ENCODE results near the gene ACE. TPM values are rescaled to one million over a fixed set of nuclear protein-coding genes. Genes with fewer than 3 reads are reported as not detected.
A peak's percentile ranks its signal among the peaks of the same experiment; 100 is the strongest.

Gene ACE
- total and polyA plus RNA-seq, 2 donors from 2014 or later = 4.3 to 12.9 TPM

DNA sequence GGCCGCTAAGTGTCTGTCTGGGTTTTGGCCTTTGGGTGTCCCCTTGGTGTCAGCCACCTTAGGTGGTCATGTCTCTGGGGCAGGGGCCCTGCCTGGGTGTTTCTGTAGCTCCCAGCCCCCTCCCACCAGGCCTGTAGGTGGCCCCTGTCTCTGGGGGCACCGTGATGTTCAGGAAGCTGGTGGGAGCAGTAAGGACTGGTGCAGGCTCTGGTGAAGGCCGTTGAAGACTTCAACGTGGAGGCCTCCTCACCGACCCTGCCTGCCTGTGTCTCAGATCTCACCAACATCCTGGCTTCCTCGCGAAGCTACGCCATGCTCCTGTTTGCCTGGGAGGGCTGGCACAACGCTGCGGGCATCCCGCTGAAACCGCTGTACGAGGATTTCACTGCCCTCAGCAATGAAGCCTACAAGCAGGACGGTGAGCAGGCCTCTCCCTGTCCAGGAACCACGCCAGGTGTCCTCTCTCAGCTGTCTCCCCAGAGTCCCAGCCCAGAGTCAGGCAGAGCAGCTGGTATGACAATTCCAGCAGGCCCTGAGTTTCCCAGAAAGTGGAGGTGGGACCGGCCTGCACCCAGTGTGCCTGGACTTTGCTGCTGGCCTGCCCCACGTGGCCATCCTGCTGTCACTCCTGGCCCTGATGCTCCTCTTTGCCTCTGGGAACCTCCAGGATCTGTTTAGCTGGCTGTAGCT is 2.8 kb downstream of the ACE start:
- DNase-seq (peak in 2 of 5 donors; percentile 40 to 52), FAIRE-seq (no peak)
- H3K27ac ChIP-seq (ENCODE audit: low read depth in 2 of 2, low read length in 2 of 2) = no peak overlapping the region
- H3K27me3 ChIP-seq (ENCODE audit: control insufficient read depth, insufficient read depth, low read length) = peaks cover 4% of the 10 kb centered on the region
- H3K36me3 ChIP-seq (ENCODE audit: control insufficient read depth in 2 of 3, insufficient read depth in 3 of 3, low read length in 3 of 3) = peaks cover 0 to 3% (median 0%) of the 10 kb centered on the region in 3 donors
- H3K4me1 ChIP-seq (ENCODE audit: control insufficient read depth in 2 of 3, insufficient read depth in 2 of 3, low read depth in 1 of 3, low read length in 3 of 3) = peaks cover 0 to 12% (median 3%) of the 10 kb centered on the region in 3 donors
- intact Hi-C loops (cut with DNase I) = no loop called here
- H3K9ac ChIP-seq (ENCODE audit: low read length in 3 of 3) = no peak overlapping the region
- H3K4me3 ChIP-seq (ENCODE audit: low read length in 3 of 3) = no peak overlapping the region
- no peaks in the 10 kb centered on the region for H3K9me3 ChIP-seq (ENCODE audit: control insufficient read depth in 2 of 3, insufficient read depth in 1 of 3, low read length in 3 of 3)
- TF ChIP-seq CTCF (IDR thresholded peaks at IDR 0.05; ENCODE audit: borderline replicate concordance, extremely low read depth, insufficient read depth) = no peak

DNA sequence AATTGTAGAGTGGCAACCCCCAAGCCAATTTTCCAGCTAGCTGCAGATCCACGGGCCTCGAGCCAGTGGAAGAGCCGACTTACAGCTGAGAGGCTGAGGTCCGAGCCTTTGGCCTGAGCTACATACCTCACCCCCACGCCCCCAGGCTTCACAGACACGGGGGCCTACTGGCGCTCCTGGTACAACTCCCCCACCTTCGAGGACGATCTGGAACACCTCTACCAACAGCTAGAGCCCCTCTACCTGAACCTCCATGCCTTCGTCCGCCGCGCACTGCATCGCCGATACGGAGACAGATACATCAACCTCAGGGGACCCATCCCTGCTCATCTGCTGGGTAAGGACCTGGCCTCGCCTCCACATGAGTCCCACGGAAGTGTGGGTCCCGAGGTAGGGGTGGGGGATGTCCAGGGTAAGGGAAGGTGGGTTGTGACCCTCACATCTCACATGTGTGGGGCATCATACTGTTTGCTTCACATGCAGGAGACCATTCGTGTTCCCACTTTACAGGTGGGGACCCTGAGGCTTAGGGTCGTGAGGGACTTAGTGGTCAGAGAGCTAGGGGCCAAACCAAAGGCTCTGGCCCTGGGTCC is 3.4 kb downstream of the ACE start:
- Histone ChIP-seq H3K9ac (ENCODE audit: low read length in 3 of 3) (no peak overlapping the region), H3K27me3 (ENCODE audit: control insufficient read depth, insufficient read depth, low read length) (peaks cover 4% of the 10 kb centered on the region), H3K9me3 (ENCODE audit: control insufficient read depth in 2 of 3, insufficient read depth in 1 of 3, low read length in 3 of 3) (no peaks in the 10 kb centered on the region), H3K36me3 (ENCODE audit: control insufficient read depth in 2 of 3, insufficient read depth in 3 of 3, low read length in 3 of 3) (peaks cover 0 to 3% (median 0%) of the 10 kb centered on the region in 3 donors), H3K27ac (ENCODE audit: low read depth in 2 of 2, low read length in 2 of 2) (no peak overlapping the region), H3K4me3 (ENCODE audit: low read length in 3 of 3) (no peak overlapping the region), H3K4me1 (ENCODE audit: control insufficient read depth in 2 of 3, insufficient read depth in 2 of 3, low read depth in 1 of 3, low read length in 3 of 3) (peaks cover 0 to 12% (median 3%) of the 10 kb centered on the region in 3 donors)
- intact Hi-C loops (cut with DNase I) = no loop called here
- no peak for TF ChIP-seq CTCF (IDR thresholded peaks at IDR 0.05; ENCODE audit: borderline replicate concordance, extremely low read depth, insufficient read depth)
- no peak for FAIRE-seq
- DNase-seq = peak in 1 of 5 donors; percentile 38

DNA sequence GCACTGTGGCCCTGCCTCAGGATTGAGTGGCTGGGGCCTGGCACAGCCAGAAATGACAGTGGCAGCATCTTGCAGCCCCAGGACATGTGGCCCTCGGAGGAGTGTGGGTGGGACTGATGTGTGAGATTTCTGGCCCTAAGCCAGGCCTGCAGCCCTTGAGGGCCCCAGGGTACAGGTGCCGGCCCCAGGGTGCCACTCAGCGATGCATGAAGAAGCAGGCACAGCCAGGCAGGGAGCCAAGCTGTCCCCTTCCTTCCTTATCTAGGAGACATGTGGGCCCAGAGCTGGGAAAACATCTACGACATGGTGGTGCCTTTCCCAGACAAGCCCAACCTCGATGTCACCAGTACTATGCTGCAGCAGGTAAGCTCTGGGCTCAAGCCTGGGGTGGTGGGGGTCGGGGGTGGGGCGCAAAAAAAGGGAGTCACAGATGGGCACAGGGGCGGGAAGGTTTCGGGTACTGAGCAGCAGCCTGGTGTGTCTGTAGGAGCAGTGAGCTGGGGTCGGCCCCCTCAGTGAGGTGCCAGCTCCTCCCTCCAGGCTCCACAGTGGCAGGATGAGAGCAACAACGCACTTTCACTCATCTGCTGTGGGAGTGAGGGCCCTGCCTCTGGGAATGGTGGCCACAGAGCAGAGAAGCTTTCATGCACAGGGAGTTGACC is 4.1 kb downstream of the ACE start:
- H3K27ac ChIP-seq (ENCODE audit: low read depth in 2 of 2, low read length in 2 of 2) = no peak overlapping the region
- peaks cover 0 to 12% (median 3%) of the 10 kb centered on the region in 3 donors for H3K4me1 ChIP-seq (ENCODE audit: control insufficient read depth in 2 of 3, insufficient read depth in 2 of 3, low read depth in 1 of 3, low read length in 3 of 3)
- FAIRE-seq (no peak), DNase-seq (peak in 2 of 5 donors; percentile 51 to 59)
- H3K4me3 ChIP-seq (ENCODE audit: low read length in 3 of 3) = no peak overlapping the region
- peaks cover 4% of the 10 kb centered on the region for H3K27me3 ChIP-seq (ENCODE audit: control insufficient read depth, insufficient read depth, low read length)
- intact Hi-C loops (cut with DNase I) = no loop called here
- no peak for TF ChIP-seq CTCF (IDR thresholded peaks at IDR 0.05; ENCODE audit: borderline replicate concordance, extremely low read depth, insufficient read depth)
- no peaks in the 10 kb centered on the region for H3K9me3 ChIP-seq (ENCODE audit: control insufficient read depth in 2 of 3, insufficient read depth in 1 of 3, low read length in 3 of 3)
- H3K9ac ChIP-seq (ENCODE audit: low read length in 3 of 3) = no peak overlapping the region
- H3K36me3 ChIP-seq (ENCODE audit: control insufficient read depth in 2 of 3, insufficient read depth in 3 of 3, low read length in 3 of 3) = peaks cover 0 to 3% (median 0%) of the 10 kb centered on the region in 3 donors

Measured in kidney (tissue), 14 donors.